Retinal pigment epithelial cell (primary cell): ENCODE measurements around the gene CS.
"Not testable (repeated sequence)": the region's sequence is repeated elsewhere in the genome, so short reads cannot be mapped to it uniquely, and the experiment has no call there.

Experiments used
- DNase-seq: peaks from one replicate; pipeline ENCODE4 v3.0.0-alpha.2; 2010; ENCODE audit warnings: low read depth
- H3K4me3 ChIP-seq: 2 replicates; pipeline ENCODE4 v1.5.1; 2011; ENCODE audit warnings: mild to moderate bottlenecking, low read length, control low read depth, moderate library complexity
- TF ChIP-seq, protein P1 (sequence below): conservative IDR thresholded peaks from 2 replicates; pipeline ENCODE4 v1.5.1; 2011; ENCODE audit warnings: low read depth, low read length, control low read depth, inconsistent platforms

Gene CS

DNA sequence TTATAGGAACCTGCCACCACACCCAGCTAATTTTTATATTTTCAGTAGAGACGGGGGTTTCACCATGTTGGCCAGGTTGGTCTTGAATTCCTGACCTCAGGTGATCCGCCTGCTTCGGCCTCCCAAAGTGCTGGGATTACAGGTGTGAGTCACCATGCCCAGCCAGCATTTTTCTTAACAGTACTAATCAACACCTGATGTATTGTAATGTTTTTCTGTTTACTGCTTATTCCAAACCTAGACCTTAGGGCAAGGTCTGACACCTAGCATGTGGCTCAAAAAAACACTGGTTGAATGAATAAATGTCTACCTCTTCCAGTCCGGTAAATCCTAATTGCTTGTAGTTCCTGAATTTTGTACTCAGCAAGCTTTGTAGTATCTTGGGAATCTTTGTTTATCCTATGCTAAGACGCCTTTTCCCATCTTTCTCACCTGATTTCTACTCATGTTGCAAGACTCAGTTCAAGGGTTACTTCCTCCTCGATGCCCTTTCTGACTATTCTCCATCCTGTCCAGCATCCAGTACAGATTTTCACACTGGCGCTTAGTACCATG lies 30.9 kb upstream of the CS start:
- TF ChIP-seq, protein P1, sequence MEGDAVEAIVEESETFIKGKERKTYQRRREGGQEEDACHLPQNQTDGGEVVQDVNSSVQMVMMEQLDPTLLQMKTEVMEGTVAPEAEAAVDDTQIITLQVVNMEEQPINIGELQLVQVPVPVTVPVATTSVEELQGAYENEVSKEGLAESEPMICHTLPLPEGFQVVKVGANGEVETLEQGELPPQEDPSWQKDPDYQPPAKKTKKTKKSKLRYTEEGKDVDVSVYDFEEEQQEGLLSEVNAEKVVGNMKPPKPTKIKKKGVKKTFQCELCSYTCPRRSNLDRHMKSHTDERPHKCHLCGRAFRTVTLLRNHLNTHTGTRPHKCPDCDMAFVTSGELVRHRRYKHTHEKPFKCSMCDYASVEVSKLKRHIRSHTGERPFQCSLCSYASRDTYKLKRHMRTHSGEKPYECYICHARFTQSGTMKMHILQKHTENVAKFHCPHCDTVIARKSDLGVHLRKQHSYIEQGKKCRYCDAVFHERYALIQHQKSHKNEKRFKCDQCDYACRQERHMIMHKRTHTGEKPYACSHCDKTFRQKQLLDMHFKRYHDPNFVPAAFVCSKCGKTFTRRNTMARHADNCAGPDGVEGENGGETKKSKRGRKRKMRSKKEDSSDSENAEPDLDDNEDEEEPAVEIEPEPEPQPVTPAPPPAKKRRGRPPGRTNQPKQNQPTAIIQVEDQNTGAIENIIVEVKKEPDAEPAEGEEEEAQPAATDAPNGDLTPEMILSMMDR: no peak
- H3K4me3 ChIP-seq: no peak overlapping the region
- no peak for DNase-seq

GRCh38 chr12:56326533-56326932 lies 26.4 kb upstream of the CS start:
- H3K4me3 ChIP-seq: no peak overlapping the region
- no peak for DNase-seq
- TF ChIP-seq, protein P1: no peak

- TF ChIP-seq, protein P1: no peak
- no peak for DNase-seq
- no peak overlapping the region for H3K4me3 ChIP-seq
Observed at GRCh38 chr12:56326126-56326525, 26.0 kb upstream of the CS start.

DNA sequence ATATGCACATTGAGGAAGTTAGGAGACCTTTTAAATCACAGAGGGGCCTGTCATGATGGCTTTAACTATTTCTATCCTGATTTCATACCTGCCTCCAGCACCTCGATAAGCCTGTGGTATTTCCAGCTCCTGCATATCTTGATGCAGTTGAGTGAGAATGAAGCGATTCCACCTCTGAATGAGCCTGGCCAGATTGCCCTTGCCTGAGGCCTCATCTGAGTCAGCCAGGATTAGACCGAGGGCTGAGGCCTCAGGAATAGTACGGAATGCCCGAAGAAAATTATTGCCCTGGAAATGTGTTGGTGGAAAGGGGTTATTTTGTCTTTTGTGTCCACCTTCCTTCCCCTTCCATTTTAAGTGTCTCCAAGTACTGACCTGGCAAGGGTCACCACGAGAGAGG lies 24.1 kb upstream of the CS start:
- DNase-seq: no peak
- TF ChIP-seq, protein P1: no peak
- no peak overlapping the region for H3K4me3 ChIP-seq

- DNase-seq, H3K4me3 ChIP-seq: not testable (repeated sequence)
Observed at GRCh38 chr12:56321610-56322009, 21.5 kb upstream of the CS start.

DNA sequence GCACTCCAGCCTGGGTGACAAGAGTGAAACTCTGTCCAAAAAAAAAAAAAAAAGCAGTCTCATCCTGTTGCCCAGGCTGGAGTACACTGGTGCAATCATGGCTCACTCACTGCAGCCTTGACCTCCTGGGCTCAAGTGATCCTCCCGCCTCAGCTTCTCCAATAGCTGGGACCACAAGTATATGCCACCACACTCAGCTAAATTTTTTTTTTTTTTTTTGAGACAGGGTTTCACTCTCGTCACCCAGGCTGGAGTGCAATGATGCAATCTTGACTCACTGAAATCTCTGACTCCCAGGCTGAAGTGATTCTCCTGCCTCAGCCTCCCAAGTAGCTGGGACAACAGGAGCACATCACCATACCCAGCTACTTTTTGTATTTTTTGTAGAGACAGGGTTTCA lies 20.9 kb upstream of the CS start:
- TF ChIP-seq, protein P1: no peak
- H3K4me3 ChIP-seq: no peak overlapping the region
- DNase-seq: no peak

GRCh38 chr12:56317675-56318074 lies 17.5 kb upstream of the CS start:
- TF ChIP-seq, protein P1: no peak
- no peak for DNase-seq
- H3K4me3 ChIP-seq: no peak overlapping the region
